H1 (cell line): ENCODE data around the gene CCBE1. TPM values are rescaled to one million over a fixed set of nuclear protein-coding genes. Genes with fewer than 3 reads are reported as not detected.

Source experiments
- FOSL1 ChIP-seq: IDR thresholded peaks from 2 replicates; pipeline ENCODE4 v1.6.1; 2011; ENCODE audit warnings: mild to moderate bottlenecking, low read depth, low read length, moderate library complexity; ENCODE audit not compliant: insufficient read depth
- TCF12 ChIP-seq: IDR thresholded peaks from 2 replicates; pipeline ENCODE4 v1.6.1; 2011; ENCODE audit warnings: low read depth, mild to moderate bottlenecking, low read length
- polyA plus RNA-seq, 7 experiments: library from polyadenylated mRNA; depleted of rRNA in 3 of 7; stranded (reverse) in 5 of 7; unstranded in 2 of 7; fragments of >200 nt in 5 of 7; fragments of 200-250 nt in 2 of 7; gene quantifications; 1 replicate in 5 of 7; 2 replicates in 1 of 7; 4 replicates in 1 of 7; pipeline versions ENCODE4 v1.2.1 to v1.2.3, GENCODE V29; 2011 to 2013; ENCODE audit warnings: missing spikeins in 2 of 7, mixed read lengths in 2 of 7
- total RNA-seq: library from RNA; stranded (reverse); fragmentation: NEBNext Ultra II Directional; extraction: Animal tissue kit (Norgen Biotek cat#: 25700); gene quantifications from 2 replicates; pipeline ENCODE4 v1.2.1, GENCODE V29; 2021

The CCBE1 gene
- total and polyA plus RNA-seq, 2 of the 8 experiments (the other 6 are each of a cell fraction or from before 2014, with no cell fraction given): 2.1 to 2.6 TPM

GRCh38 chr18:59613903-59614302, 83.3 kb downstream of the CCBE1 start (continued):
- TF ChIP-seq FOSL1: no peak
- TF ChIP-seq TCF12: no peak
